B cell (primary cell): ENCODE data around the gene NOS3. TPM values are rescaled to one million over a fixed set of nuclear protein-coding genes. Genes with fewer than 3 reads are reported as not detected.

ENCODE experiments used
- ATAC-seq: fragments of 200-7000 bp; cut with Tn5 transposase; one replicate; pipeline ENCODE4 v1.10.0; 2021; ENCODE audit warnings: low read depth, mild to moderate bottlenecking, moderate number of reproducible peaks, moderate library complexity
- CTCF ChIA-PET: fragments of 350-600 bp; sonication (Branson Sonifier 250); formaldehyde crosslinking; loops from one replicate; lab custom pipeline; 2021; ENCODE audit warnings: antibody characterized with exemption, inconsistent platforms; lab: Charles Lee
- POLR2A ChIA-PET: fragments of 350-600 bp; sonication (Branson Sonifier 250); formaldehyde crosslinking; loops from one replicate; lab custom pipeline; 2021; ENCODE audit warnings: antibody characterized with exemption; lab: Charles Lee
- DNase-seq: peaks from one replicate; pipeline ENCODE4 v3.0.0; 2013
- H2AFZ ChIP-seq: 2 replicates; pipeline ENCODE4 v1.6.1; 2012; ENCODE audit warnings: mild to moderate bottlenecking, low read depth, low read length; ENCODE audit not compliant: insufficient read depth, poor library complexity, severe bottlenecking
- H3K27ac ChIP-seq, 2 donors: 1 replicate in 1 of 2; 2 replicates in 1 of 2; pipeline ENCODE4 v1.5.1; 2012 to 2013; ENCODE audit warnings: low read length in 2 of 2, mild to moderate bottlenecking in 2 of 2, moderate library complexity in 1 of 2
- H3K27me3 ChIP-seq, 4 experiments: fragments of 200-600 bp in 1 of 4; sonication (generic) in 1 of 4; replicated peaks in 1 of 4; 1 replicate in 2 of 4; 2 replicates in 2 of 4; pipeline versions ENCODE4 v1.6.1 to v1.7.0; 2013 to 2016; ENCODE audit warnings: low read length in 3 of 4, mild to moderate bottlenecking in 2 of 4, mixed read lengths in 1 of 4, moderate library complexity in 1 of 4; ENCODE audit not compliant: insufficient read depth in 4 of 4, control insufficient read depth in 3 of 4; ENCODE audit errors: control extremely low read depth in 1 of 4
- H3K36me3 ChIP-seq, 2 experiments: replicated peaks in 1 of 2; 1 replicate in 1 of 2; 2 replicates in 1 of 2; pipeline versions ENCODE4 v1.6.1 to v1.7.1; 2013; ENCODE audit warnings: low read length in 1 of 2; ENCODE audit not compliant: insufficient read depth in 2 of 2, control insufficient read depth in 1 of 2; ENCODE audit errors: control extremely low read depth in 1 of 2, extremely low read depth in 1 of 2
- H3K4me1 ChIP-seq, 2 donors: fragments of 200-600 bp in 1 of 2; sonication (generic) in 1 of 2; 1 replicate in 1 of 2; 2 replicates in 1 of 2; pipeline versions ENCODE4 v1.5.1 to v1.6.1; 2013 to 2017; ENCODE audit warnings: low read length in 2 of 2; ENCODE audit not compliant: control insufficient read depth in 2 of 2, insufficient read depth in 2 of 2
- H3K4me2 ChIP-seq: replicated peaks from 2 replicates; pipeline ENCODE3; 2012; ENCODE audit warnings: mild to moderate bottlenecking, low read depth, low read length; ENCODE audit not compliant: poor library complexity, severe bottlenecking
- H3K4me3 ChIP-seq, 5 experiments: fragments of 200-600 bp in 1 of 5; sonication (generic) in 1 of 5; 1 replicate in 3 of 5; 2 replicates in 2 of 5; pipeline versions ENCODE4 v1.5.1 to v1.7.0; 2011 to 2016; ENCODE audit warnings: low read length in 4 of 5, mild to moderate bottlenecking in 4 of 5, low read depth in 2 of 5, control low read depth in 1 of 5, moderate library complexity in 1 of 5; ENCODE audit not compliant: insufficient read depth in 1 of 5; ENCODE audit errors: control extremely low read depth in 1 of 5, extremely low read depth in 1 of 5
- H3K79me2 ChIP-seq: fragments of 200-600 bp; sonication (generic); one replicate; pipeline ENCODE4 v1.6.0; 2016; ENCODE audit warnings: low read length; ENCODE audit not compliant: control insufficient read depth, insufficient read depth
- H3K9ac ChIP-seq: fragments of 200-600 bp; sonication (generic); 2 replicates; pipeline ENCODE4 v1.6.1; 2017; ENCODE audit warnings: mild to moderate bottlenecking, low read length, moderate library complexity
- H3K9me3 ChIP-seq, 3 donors: one replicate each; pipeline versions ENCODE4 v1.6.1 to v1.7.1; 2013; ENCODE audit warnings: low read length in 2 of 3; ENCODE audit not compliant: control insufficient read depth in 2 of 3, insufficient read depth in 1 of 3; ENCODE audit errors: control extremely low read depth in 1 of 3
- H4K20me1 ChIP-seq: 2 replicates; pipeline ENCODE4 v1.6.0; 2012; ENCODE audit warnings: mild to moderate bottlenecking, low read length; ENCODE audit not compliant: insufficient read depth, control insufficient read depth, poor library complexity, severe bottlenecking
- H3K27ac Mint-ChIP-seq: one replicate; pipeline ENCODE4 v1.8.0; 2021; ENCODE audit warnings: mixed read lengths
- H3K27me3 Mint-ChIP-seq: one replicate; pipeline ENCODE4 v1.8.0; 2021; ENCODE audit warnings: mixed read lengths
- H3K4me1 Mint-ChIP-seq: one replicate; pipeline ENCODE4 v1.8.0; 2021; ENCODE audit warnings: mixed read lengths
- H3K4me3 Mint-ChIP-seq: one replicate; pipeline ENCODE4 v1.8.0; 2021; ENCODE audit warnings: mixed read lengths
- H3K9me3 Mint-ChIP-seq: one replicate; pipeline ENCODE4 v1.8.0; 2022; ENCODE audit warnings: mixed read lengths; ENCODE audit not compliant: insufficient read depth
- EZH2 ChIP-seq: IDR thresholded peaks from 2 replicates; pipeline ENCODE4 v1.6.1; 2012; ENCODE audit warnings: borderline replicate concordance, low read depth, mild to moderate bottlenecking, moderate library complexity, low read length; ENCODE audit not compliant: insufficient read depth, poor library complexity, severe bottlenecking
- WGBS: methylation state at CpG from one replicate; pipeline ENCODE4 v1.1.5; 2013; ENCODE audit warnings: missing lambda C conversion rate; ENCODE audit not compliant: insufficient coverage; 5-methylcytosine and 5-hydroxymethylcytosine counted together
- intact Hi-C: fragments of 100-400 bp; cut with micrococcal nuclease; formaldehyde crosslinking; loops from one replicate; pipeline ENCODE4 v1.10.0; 2022
- polyA plus RNA-seq: library from polyadenylated mRNA; depleted of rRNA; stranded (reverse); fragments of >200 nt; gene quantifications from 2 replicates; pipeline ENCODE4 v1.2.3, GENCODE V29; 2012
- total RNA-seq, 2 donors: library from RNA; stranded (reverse); fragments of 120-200 nt in 1 of 2; gene quantifications; 1 replicate in 1 of 2; 2 replicates in 1 of 2; pipeline versions ENCODE4 v1.2.3 to v1.2.4, GENCODE V29; 2013 to 2022
- TF ChIP-seq, protein P1 (sequence below): fragments of 200-600 bp; IDR thresholded peaks from one replicate; pipeline ENCODE4 v1.8.0; 2022; ENCODE audit warnings: antibody characterized with exemption, mild to moderate bottlenecking

The NOS3 gene
- total and polyA plus RNA-seq, 2 donors (not counting 1 experiment from before 2014, with no cell fraction given) = 0.39 to 0.54 TPM

DNA sequence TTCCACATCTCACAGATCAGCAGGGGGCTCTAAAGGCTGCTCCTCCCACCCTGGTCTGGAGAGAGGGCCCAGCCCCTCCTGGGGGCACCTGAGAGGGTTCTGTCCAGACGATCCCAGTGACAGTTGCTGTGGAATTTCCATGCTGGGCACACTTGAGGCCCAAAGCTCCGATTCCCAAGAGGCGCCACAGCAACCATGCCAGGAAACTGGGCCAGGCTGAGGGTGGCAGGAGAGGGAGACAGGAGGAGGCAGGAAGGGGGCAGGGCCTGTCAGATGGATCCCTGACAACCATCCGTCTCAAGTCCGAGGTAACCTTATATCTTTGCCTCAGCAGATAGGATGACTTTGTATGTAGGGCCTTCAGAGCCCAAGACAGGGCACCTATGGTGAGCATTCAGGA, 4.3 kb upstream of the NOS3 start:
- Histone ChIP-seq H3K4me3 (no peak overlapping the region), H3K4me2 (no peak overlapping the region), H3K36me3 (no peaks in the 10 kb centered on the region), H3K27me3 (peaks cover 0 to 53% (median 11%) of the 10 kb centered on the region in 4 experiments), H4K20me1 (no peaks in the 10 kb centered on the region), H3K4me1 (peaks cover 8 to 10% of the 10 kb centered on the region in 2 donors), H3K9ac (no peak overlapping the region), H3K79me2 (no peaks in the 10 kb centered on the region), H3K9me3 (peaks cover 0 to 26% (median 5%) of the 10 kb centered on the region in 3 donors), H2AFZ (no peak overlapping the region), H3K27ac (no peak overlapping the region)
- H3K9me3 Mint-ChIP-seq = peaks cover 3% of the 10 kb centered on the region
- ATAC-seq (no peak), DNase-seq (no peak)
- H3K4me1 Mint-ChIP-seq = peaks cover 13% of the 10 kb centered on the region
- no peak for TF ChIP-seq EZH2
- TF ChIP-seq, protein P1, sequence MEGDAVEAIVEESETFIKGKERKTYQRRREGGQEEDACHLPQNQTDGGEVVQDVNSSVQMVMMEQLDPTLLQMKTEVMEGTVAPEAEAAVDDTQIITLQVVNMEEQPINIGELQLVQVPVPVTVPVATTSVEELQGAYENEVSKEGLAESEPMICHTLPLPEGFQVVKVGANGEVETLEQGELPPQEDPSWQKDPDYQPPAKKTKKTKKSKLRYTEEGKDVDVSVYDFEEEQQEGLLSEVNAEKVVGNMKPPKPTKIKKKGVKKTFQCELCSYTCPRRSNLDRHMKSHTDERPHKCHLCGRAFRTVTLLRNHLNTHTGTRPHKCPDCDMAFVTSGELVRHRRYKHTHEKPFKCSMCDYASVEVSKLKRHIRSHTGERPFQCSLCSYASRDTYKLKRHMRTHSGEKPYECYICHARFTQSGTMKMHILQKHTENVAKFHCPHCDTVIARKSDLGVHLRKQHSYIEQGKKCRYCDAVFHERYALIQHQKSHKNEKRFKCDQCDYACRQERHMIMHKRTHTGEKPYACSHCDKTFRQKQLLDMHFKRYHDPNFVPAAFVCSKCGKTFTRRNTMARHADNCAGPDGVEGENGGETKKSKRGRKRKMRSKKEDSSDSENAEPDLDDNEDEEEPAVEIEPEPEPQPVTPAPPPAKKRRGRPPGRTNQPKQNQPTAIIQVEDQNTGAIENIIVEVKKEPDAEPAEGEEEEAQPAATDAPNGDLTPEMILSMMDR = no peak
- WGBS = 74% methylated on average over 5 of the region's 5 CpGs
- H3K27ac Mint-ChIP-seq = no peak overlapping the region
- intact Hi-C loops = loop anchor here (1.0 to 10.0 kb wide), 2 partner anchors 23 to 212 kb away; no protein-coding TSS in a partner anchor
- peaks cover 69% of the 10 kb centered on the region for H3K27me3 Mint-ChIP-seq
- ChIA-PET CTCF (interaction anchor here (1.2 to 4.4 kb wide), 8 partner anchors 11 to 208 kb away, joined by 4 to 39 read pairs (median 6); no protein-coding TSS in a partner anchor), POLR2A (no interaction called here)
- H3K4me3 Mint-ChIP-seq = no peak overlapping the region
